H7 (cell line): Measurements from ENCODE around the gene DARS1. TPM values are rescaled to one million over a fixed set of nuclear protein-coding genes. Genes with fewer than 3 reads are reported as not detected.
A peak's percentile ranks its signal among the peaks of the same experiment; 100 is the strongest.

Source experiments
- DNase-seq: peaks from one replicate; pipeline ENCODE4 v3.0.0; 2012
- H3K27me3 ChIP-seq: 2 replicates; pipeline ENCODE4 v1.6.0; 2011; ENCODE audit warnings: mild to moderate bottlenecking, low read length; ENCODE audit not compliant: control insufficient read depth, insufficient read depth
- H3K36me3 ChIP-seq: replicated peaks from 2 replicates; pipeline ENCODE4 v1.5.1; 2011; ENCODE audit warnings: low read length; ENCODE audit not compliant: control insufficient read depth, insufficient read depth
- H3K4me3 ChIP-seq: 2 replicates; pipeline ENCODE4 v1.5.1; 2011; ENCODE audit warnings: low read depth, mild to moderate bottlenecking, control low read depth, low read length, moderate library complexity; ENCODE audit not compliant: insufficient read depth
- total RNA-seq: library from RNA; depleted of rRNA; stranded (reverse); fragments of >200 nt; shearing (Covaris generic); gene quantifications from 2 replicates; pipeline ENCODE4 v1.2.3, GENCODE V29; 2014

The DARS1 gene
- total RNA-seq, 1 experiment from 2014 or later: 79.5 TPM

DNA sequence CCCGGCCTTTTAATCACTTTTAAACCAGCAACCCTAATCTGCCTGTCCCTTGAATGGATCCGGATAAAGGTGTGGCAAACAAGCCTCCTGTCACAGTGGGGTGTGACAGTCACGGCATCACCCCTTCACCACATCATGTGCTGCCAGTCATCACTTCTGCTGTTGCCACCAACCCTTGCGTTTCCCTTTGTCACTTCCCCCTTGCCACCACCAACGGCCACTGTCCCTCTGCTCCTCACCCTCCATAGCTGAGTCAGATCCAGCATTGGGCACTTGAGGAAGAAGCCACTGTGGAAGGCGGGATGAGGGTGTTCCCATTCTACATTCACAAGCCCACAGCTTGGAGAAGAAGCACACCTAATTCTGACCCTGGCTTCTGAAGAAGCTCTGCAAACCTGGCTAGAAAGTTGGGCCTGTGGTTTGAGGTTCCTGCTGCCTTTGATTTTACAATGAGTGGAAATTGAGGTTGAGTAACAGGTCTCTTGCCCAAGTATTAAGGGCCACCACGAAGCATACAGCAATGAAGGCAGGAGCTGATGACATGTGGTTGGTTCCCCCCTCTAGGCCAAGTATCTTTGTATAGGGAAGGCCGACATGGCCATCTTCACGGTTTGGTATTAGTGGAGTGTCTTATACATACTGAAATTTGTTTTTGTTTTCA lies 22.9 kb upstream of the DARS1 start:
- H3K27me3 ChIP-seq: no peaks in the 10 kb centered on the region
- H3K36me3 ChIP-seq: no peaks in the 10 kb centered on the region
- H3K4me3 ChIP-seq: no peak overlapping the region
- DNase-seq: no peak

DNA sequence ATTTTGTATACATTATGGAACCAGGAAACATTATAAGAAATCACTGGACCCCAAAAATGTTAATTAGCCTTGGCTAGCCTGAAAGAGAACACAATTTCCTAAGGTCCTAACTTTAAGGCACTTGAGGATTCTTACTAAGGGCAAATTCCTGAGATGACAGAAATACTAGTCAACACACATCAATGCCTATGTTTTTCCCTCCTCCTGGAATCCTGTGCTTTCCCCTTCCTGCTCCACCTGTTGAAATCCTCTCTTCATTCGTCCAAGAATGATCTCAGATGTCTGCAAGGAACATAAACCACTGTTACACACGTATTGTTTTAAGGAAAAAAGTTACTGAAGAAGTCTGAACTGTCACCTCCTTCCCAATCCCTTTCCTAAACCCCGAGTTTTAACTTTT lies 21.2 kb upstream of the DARS1 start:
- Histone ChIP-seq H3K36me3 (no peaks in the 10 kb centered on the region), H3K4me3 (no peak overlapping the region), H3K27me3 (no peaks in the 10 kb centered on the region)
- no peak for DNase-seq

DNA sequence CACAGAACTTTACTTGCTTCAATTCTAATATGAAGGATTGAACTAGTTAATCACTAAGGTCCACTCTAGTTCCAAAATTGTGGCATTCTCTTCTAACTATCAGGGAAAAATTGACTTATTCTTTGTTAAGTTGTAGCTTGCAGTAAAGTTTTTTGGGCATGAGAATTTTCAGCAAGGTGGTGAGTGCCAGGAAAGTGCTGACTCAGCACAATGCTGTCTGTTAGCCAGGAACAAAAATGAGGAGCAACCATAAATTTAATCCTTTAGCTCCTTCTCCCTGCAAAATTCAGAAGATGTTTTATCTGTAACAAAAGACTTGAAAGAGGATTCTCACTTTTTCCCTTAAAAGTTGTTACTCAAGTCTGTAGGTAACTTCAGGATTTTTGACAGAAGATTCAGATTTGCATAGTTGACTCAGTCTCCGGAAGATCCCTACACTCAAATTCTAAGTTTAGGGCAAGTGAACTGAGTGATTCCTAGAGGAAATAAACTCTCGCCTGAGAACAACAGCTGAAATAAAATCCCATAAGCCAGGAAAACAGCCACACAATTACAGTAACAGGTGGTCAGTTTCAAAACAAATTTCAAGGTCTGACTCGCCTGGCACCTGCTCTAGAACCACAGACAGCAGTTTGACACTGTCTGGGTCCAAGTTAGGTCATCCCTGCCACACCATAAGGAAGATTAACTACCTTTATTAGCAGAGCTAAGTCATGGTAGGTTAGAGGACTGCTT lies 20.2 kb upstream of the DARS1 start:
- no peak overlapping the region for H3K4me3 ChIP-seq
- DNase-seq: no peak
- no peaks in the 10 kb centered on the region for H3K27me3 ChIP-seq
- no peaks in the 10 kb centered on the region for H3K36me3 ChIP-seq

DNA sequence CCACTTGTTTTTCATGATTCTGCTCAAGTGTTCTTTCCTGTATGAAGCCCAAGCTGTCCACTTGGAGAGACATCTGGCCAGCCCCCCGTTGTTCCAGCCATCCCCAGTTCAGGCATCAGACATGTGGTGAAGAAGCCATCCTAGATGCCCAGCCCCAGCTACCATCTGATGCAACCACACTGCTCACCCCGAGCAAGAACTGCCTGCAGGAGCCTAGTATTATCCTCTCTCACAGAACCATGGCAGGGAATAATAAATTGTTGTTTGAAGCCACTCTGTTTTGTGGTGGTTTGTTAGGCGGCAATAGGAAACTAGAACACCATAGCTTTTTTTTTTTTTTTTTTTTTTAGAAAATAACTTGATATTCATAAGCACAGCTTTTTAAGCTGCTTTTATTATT lies 19.5 kb upstream of the DARS1 start:
- H3K36me3 ChIP-seq: no peaks in the 10 kb centered on the region
- H3K27me3 ChIP-seq: no peaks in the 10 kb centered on the region
- no peak overlapping the region for H3K4me3 ChIP-seq
- DNase-seq: no peak

DNA sequence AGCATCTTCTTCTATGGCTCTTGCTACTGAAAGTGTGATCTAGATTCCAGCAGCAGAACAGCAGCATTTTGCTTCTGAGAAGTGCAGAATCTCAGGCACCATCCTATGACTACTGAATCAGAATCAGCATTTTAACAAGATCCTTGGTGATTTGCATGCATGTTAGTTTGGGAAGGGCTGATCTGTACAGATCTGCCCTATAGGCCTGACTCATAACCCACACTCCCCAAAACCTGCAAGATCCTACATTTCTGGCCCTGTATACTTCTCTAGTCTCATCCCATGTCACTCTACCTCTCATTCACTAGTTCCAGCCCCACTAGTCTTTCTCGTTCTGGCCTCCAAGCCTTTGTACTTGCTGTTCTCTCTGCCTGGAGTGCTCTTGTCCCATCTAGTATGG lies 15.7 kb upstream of the DARS1 start:
- DNase-seq: no peak
- no peak overlapping the region for H3K4me3 ChIP-seq
- no peaks in the 10 kb centered on the region for H3K27me3 ChIP-seq

DNA sequence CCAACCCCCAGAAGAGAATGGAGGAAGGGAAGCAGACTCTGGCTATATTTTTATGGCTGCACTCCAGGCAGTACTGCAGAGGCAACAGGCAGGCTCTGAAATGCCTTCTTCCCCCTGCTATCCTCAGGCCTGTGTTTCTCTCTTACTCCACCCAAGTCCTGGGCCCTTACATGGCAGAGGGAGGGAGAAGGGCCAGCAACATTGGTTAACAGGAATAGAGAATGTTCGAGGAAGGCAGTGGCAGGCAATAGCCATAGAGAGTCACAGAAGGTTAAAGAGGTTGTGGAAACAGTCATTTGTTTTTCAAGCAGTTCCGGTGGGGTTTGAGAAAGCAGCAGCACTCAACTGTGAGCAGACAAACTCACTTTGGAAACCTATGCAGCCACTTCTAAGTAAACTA lies 15.1 kb upstream of the DARS1 start:
- Histone ChIP-seq H3K27me3 (no peaks in the 10 kb centered on the region), H3K36me3 (no peaks in the 10 kb centered on the region), H3K4me3 (no peak overlapping the region)
- DNase-seq: no peak

More for the DNA sequence above, 15.7 kb upstream of the DARS1 start:
- no peaks in the 10 kb centered on the region for H3K36me3 ChIP-seq

DNA sequence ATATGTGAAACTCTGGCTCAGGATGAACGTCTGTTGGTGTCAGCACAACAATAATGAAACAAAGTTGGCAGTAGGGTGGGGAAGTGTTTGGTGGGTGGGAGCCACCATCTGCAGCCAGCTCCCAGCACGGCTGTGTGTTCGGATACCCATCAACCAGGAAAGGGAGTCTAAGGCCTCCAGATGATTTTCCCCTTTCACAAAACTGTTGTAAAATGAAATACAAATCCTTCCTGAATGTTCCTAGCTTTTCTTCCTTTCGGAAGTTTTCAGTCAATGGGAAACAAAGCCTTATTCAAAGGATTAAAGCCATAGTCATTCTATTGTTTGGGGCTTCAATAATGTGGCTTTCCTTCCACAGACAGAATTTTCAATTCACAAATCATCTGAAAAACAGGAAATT lies 14.5 kb upstream of the DARS1 start:
- no peaks in the 10 kb centered on the region for H3K36me3 ChIP-seq
- H3K27me3 ChIP-seq: no peaks in the 10 kb centered on the region
- H3K4me3 ChIP-seq: no peak overlapping the region
- DNase-seq: no peak

DNA sequence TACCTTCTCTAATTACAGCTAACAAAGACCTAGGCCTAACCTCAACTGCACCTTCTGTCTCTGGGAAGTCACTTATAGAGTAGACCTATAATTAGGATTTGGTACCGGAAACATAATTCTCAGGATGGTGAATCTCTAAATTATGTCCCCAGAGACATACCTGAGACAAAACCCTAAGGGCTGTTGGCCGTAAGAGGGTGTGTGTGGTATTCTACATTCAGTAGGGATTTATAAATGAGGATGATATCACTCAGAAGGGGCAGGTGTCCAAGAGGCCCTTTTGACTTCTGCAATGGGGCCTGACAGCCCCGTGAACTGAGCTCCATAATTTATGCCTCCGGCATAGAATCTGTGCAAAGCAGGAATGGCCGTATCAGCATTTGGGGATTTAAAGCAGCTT lies 13.5 kb upstream of the DARS1 start:
- H3K27me3 ChIP-seq: no peaks in the 10 kb centered on the region
- no peaks in the 10 kb centered on the region for H3K36me3 ChIP-seq
- no peak overlapping the region for H3K4me3 ChIP-seq
- DNase-seq: no peak

DNA sequence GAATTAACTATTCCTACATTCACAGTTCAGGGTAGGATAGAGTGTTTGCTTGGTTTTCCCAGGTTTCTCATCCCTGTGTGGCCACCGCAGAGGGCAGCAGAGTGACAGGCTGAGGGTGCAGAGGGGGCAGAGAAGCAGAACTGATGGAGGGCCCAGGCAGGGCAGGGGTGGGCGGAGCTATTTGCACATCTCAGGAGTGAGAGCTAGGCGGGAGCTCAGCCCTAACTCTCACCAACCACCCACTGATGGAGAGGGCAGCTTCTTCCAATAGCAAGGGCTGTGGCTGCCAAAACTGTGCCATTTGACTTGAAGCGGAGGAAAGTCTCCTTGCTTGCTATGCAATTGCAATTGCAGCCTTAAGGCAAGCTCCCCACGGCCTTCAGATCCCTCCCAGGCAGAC lies 12.0 kb upstream of the DARS1 start:
- H3K4me3 ChIP-seq: no peak overlapping the region
- no peaks in the 10 kb centered on the region for H3K36me3 ChIP-seq
- peak; percentile 70 for DNase-seq
- no peaks in the 10 kb centered on the region for H3K27me3 ChIP-seq

DNA sequence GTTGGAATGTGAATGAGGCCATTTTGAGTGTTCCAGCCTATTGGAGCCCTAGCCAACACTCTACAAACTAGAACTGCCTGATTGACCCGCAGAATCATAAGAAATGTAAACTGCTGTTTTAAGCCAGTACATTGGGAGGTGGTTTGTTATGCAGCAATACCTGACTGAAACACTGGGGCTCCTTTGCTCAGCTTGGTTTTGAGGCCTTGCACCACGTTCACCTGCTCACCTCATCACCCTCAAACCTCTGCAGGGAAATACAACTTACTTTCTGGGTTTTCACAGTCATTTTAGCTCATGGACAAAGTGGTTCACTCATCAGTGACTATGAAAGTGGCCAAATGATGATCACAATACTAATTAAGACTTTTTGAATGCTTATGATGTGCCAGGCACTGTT lies 10.9 kb upstream of the DARS1 start:
- Histone ChIP-seq H3K36me3 (no peaks in the 10 kb centered on the region), H3K4me3 (no peak overlapping the region), H3K27me3 (no peaks in the 10 kb centered on the region)
- no peak for DNase-seq

DNA sequence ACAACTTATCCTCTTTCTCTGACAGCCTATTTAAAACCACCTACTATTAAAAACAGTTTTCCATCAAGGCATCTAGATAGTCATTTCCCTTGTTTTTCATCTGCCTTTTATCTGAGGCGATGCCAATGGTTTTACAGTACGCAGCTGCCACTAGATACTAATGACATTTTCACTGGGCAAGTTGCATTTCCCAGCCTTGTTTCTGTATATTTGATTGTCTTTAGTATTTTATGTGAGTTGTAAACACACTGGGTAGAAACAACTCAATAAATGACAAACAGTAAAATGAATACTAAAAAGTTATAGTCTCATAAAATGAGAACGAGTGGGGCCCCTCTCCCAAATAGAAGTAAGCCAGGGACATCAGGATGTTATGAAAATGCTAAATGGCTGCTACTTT lies 8.9 kb upstream of the DARS1 start:
- Histone ChIP-seq H3K4me3 (no peak overlapping the region), H3K36me3 (no peaks in the 10 kb centered on the region), H3K27me3 (no peaks in the 10 kb centered on the region)
- DNase-seq: no peak

DNA sequence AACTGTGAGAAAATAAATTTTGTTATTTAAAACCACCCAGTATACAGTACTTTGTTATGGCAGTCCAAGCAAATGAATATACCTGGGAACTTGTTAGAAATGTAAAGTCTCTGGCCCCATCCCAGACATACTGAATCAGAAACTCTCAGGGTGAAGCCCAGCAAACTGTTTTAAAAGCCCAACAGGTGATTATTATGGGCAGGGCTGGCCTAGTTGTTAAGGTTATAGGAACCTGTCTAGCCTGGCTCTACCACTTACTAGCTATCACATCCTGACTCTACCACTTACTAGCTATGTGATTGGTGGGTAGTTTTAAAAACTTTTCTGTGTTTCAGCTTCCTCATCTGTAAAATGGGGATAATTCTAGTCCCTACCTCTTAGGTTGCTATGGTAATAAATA lies 8.0 kb upstream of the DARS1 start:
- Histone ChIP-seq H3K36me3 (no peaks in the 10 kb centered on the region), H3K4me3 (no peak overlapping the region), H3K27me3 (no peaks in the 10 kb centered on the region)
- DNase-seq: no peak

DNA sequence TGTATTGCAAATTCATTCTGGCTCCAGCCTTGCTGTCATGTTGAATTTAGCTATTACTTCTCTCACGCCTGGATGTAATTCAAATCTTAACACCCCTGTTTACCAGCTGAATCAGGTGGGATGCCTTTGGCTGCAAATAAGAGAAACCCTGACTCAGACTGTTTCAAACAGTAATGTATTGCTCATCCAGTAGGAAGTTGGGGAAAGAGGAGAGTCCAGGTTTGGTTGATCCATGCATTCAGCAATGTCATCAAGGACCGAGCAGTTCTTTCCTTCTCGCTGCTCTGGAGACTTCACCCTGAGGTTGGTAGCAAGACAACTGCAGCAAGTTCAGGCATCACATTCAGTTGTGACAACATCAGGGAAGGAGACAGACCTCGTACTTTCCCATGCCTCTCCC lies 6.4 kb upstream of the DARS1 start:
- Histone ChIP-seq H3K36me3 (no peaks in the 10 kb centered on the region), H3K27me3 (no peaks in the 10 kb centered on the region), H3K4me3 (no peak overlapping the region)
- no peak for DNase-seq

DNA sequence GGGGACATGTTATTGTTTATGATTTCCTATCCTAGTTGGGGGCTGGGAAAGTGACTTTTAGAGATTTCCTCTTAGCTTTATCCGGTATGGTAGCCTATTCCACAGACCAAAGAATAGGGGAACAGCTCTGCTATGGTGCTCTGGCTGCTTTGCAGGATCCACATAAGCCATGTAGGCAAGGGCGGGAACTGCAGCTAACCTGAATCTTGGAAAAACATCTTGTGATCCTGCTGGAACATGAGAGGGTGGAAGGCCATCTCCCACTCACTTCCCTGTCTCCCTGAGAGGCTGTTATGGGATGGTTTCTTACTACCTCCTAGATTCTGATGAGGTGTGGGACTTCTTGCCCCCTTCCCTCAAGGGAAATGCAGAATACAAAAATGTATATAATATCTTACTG lies 2.0 kb upstream of the DARS1 start:
- Histone ChIP-seq H3K36me3 (no peaks in the 10 kb centered on the region; the same call in 1 of the 2 replicates), H3K27me3 (no peaks in the 10 kb centered on the region), H3K4me3 (no peak overlapping the region)
- DNase-seq: no peak

DNA sequence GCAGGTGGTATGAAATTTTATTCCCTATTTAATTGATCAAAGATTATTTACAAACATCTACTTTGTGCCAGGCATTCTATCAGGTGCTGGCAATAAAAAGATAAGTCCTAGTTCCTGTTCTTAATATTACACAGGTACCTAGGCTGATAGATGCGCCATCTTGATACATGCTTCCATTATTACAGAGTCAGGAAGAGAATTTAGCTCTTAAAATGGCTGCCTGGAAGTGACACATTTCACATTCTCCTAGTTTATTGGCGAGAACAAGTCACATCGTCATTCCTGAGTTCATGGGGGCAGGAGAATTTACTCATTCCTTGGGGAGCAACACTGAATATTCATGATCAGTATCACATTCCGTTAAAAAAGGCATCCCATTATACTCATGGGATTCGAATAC lies 1.1 kb upstream of the DARS1 start:
- Histone ChIP-seq H3K27me3 (no peaks in the 10 kb centered on the region), H3K4me3 (no peak overlapping the region)
- no peak for DNase-seq

More for the DNA sequence above, 1.1 kb upstream of the DARS1 start:
- H3K36me3 ChIP-seq: peaks cover 2% of the 10 kb centered on the region; the same call in 1 of the 2 replicates
